Gastroesophageal sphincter (tissue), 4 donors: Measurements from ENCODE around the gene UNC13B. TPM values are rescaled to one million over a fixed set of nuclear protein-coding genes. Genes with fewer than 3 reads are reported as not detected.

ENCODE experiments used
- ATAC-seq: fragments of 150-250 bp; one replicate; pipeline ENCODE4 v1.9.1; 2016; ENCODE audit warnings: mild to moderate bottlenecking, moderate library complexity
- H3K27ac ChIP-seq, 4 donors: fragments of 200-600 bp; sonication (generic) in 3 of 4; 1 replicate in 3 of 4; 2 replicates in 1 of 4; pipeline ENCODE4 v1.5.1; 2016 to 2019
- H3K27me3 ChIP-seq: fragments of 200-600 bp; sonication (generic); one replicate; pipeline ENCODE4 v1.5.1; 2019
- H3K36me3 ChIP-seq, 2 donors: fragments of 200-600 bp; sonication (generic); one replicate each; pipeline ENCODE4 v1.5.1; 2019; ENCODE audit warnings: control low read depth in 1 of 2
- H3K4me1 ChIP-seq, 3 donors: fragments of 200-600 bp; sonication (generic); 1 replicate in 2 of 3; 2 replicates in 1 of 3; pipeline ENCODE4 v1.5.1; 2016 to 2019; ENCODE audit warnings: control low read depth in 2 of 3
- H3K4me3 ChIP-seq, 2 donors: fragments of 200-600 bp; sonication (generic); one replicate each; pipeline ENCODE4 v1.5.1; 2019; ENCODE audit warnings: mild to moderate bottlenecking in 1 of 2, moderate library complexity in 1 of 2
- H3K9me3 ChIP-seq, 3 donors: fragments of 200-600 bp; sonication (generic); one replicate each; pipeline ENCODE4 v1.5.1; 2017 to 2019; ENCODE audit warnings: control low read depth in 2 of 3
- CTCF ChIP-seq, 4 experiments: fragments of 200-600 bp in 2 of 4; fragments of 450-650 bp in 2 of 4; sonication (generic) in 1 of 4; IDR thresholded peaks; one replicate each; pipeline ENCODE4 v1.5.1; 2017 to 2019; ENCODE audit warnings: antibody characterized with exemption in 4 of 4, mild to moderate bottlenecking in 2 of 4, moderate library complexity in 2 of 4
- EP300 ChIP-seq: sonication (generic); formaldehyde crosslinking; IDR thresholded peaks from one replicate; pipeline ENCODE4 v1.6.1; 2017; ENCODE audit warnings: antibody characterized with exemption, mild to moderate bottlenecking
- POLR2A ChIP-seq, 2 donors: fragments of 450-650 bp; IDR thresholded peaks; one replicate each; pipeline ENCODE4 v1.6.1; 2017; ENCODE audit warnings: antibody characterized with exemption in 2 of 2, mild to moderate bottlenecking in 2 of 2, moderate library complexity in 1 of 2
- POLR2AphosphoS5 ChIP-seq: sonication (generic); formaldehyde crosslinking; IDR thresholded peaks from one replicate; pipeline ENCODE4 v1.6.1; 2017; ENCODE audit warnings: antibody characterized with exemption
- WGBS, 2 donors: methylation state at CpG; one replicate each; pipeline ENCODE4 v1.1.5; 2018; ENCODE audit warnings: low coverage in 1 of 2; 5-methylcytosine and 5-hydroxymethylcytosine counted together
- total RNA-seq, 4 donors: library from RNA; depleted of rRNA; stranded (reverse); fragments of >200 nt; gene quantifications; one replicate each; pipeline ENCODE4 v1.1.0, GENCODE V29; 2016

Gene UNC13B
- total RNA-seq, 4 donors from 2014 or later = 21.3 to 35.3 (median 31.7) TPM

- Histone ChIP-seq H3K27me3 (no peaks in the 10 kb centered on the region), H3K4me1 (peaks cover 0 to 19% (median 4%) of the 10 kb centered on the region in 3 donors), H3K27ac (peak overlapping the region in 2 of 4 donors; percentile 55 to 59), H3K4me3 (peak overlapping the region in 1 of 2 donors; percentile 23), H3K36me3 (peaks cover 0 to 16% of the 10 kb centered on the region in 2 donors), H3K9me3 (no peaks in the 10 kb centered on the region)
- 0 to 12% methylated on average over 4 to 5 of the region's 5 CpGs for WGBS, 2 donors
- ATAC-seq = peak; percentile 74
- TF ChIP-seq POLR2AphosphoS5 (peak; percentile 50), POLR2A (IDR thresholded peaks at IDR 0.05) (no peak)
Measured at GRCh38 chr9:35341585-35341984, 179.8 kb downstream of the UNC13B start.

- WGBS, 2 donors = 58 to 65% methylated on average over 4 of the region's 4 CpGs
- Histone ChIP-seq H3K36me3 (peaks cover 0 to 22% of the 10 kb centered on the region in 2 donors), H3K27ac (peak overlapping the region in 1 of 4 donors; percentile 59), H3K9me3 (no peaks in the 10 kb centered on the region), H3K4me3 (peak overlapping the region in 1 of 2 donors; percentile 23), H3K27me3 (no peaks in the 10 kb centered on the region), H3K4me1 (peaks cover 0 to 19% (median 4%) of the 10 kb centered on the region in 3 donors)
- ATAC-seq = no peak
- TF ChIP-seq POLR2A (IDR thresholded peaks at IDR 0.05) (no peak), POLR2AphosphoS5 (no peak), CTCF (IDR thresholded peaks at IDR 0.05) (no peak), EP300 (no peak)
Measured at GRCh38 chr9:35342221-35342958, 180.6 kb downstream of the UNC13B start.

GRCh38 chr9:35348109-35348508 lies 186.3 kb downstream of the UNC13B start:
- no peak overlapping the region for H3K4me3 ChIP-seq
- peaks cover 0 to 17% of the 10 kb centered on the region in 2 donors for H3K36me3 ChIP-seq
- no peaks in the 10 kb centered on the region for H3K27me3 ChIP-seq
- H3K27ac ChIP-seq = no peak overlapping the region
- H3K4me1 ChIP-seq = peaks cover 0 to 18% (median 0%) of the 10 kb centered on the region in 3 donors
- WGBS, 2 donors = 85 to 89% methylated on average over 5 of the region's 5 CpGs
- no peaks in the 10 kb centered on the region for H3K9me3 ChIP-seq
- no peak for ATAC-seq
- TF ChIP-seq EP300 (no peak), POLR2AphosphoS5 (no peak), CTCF (IDR thresholded peaks at IDR 0.05) (no peak), POLR2A (IDR thresholded peaks at IDR 0.05) (no peak)

GRCh38 chr9:35349287-35349990 lies 187.6 kb downstream of the UNC13B start:
- Histone ChIP-seq H3K27me3 (no peaks in the 10 kb centered on the region), H3K4me1 (peaks cover 0 to 18% (median 0%) of the 10 kb centered on the region in 3 donors), H3K4me3 (no peak overlapping the region), H3K36me3 (peaks cover 0 to 22% of the 10 kb centered on the region in 2 donors), H3K27ac (no peak overlapping the region), H3K9me3 (no peaks in the 10 kb centered on the region)
- TF ChIP-seq POLR2A (IDR thresholded peaks at IDR 0.05) = no peak
- no peak for TF ChIP-seq EP300
- TF ChIP-seq CTCF (IDR thresholded peaks at IDR 0.05) = no peak
- TF ChIP-seq POLR2AphosphoS5 = no peak
- 58 to 100% methylated on average over 3 of the region's 3 CpGs for WGBS, 2 donors
- no peak for ATAC-seq

- Histone ChIP-seq H3K27me3 (no peaks in the 10 kb centered on the region), H3K9me3 (no peaks in the 10 kb centered on the region), H3K4me3 (no peak overlapping the region), H3K27ac (peak overlapping the region in 1 of 4 donors; percentile 26), H3K4me1 (peaks cover 0 to 18% (median 0%) of the 10 kb centered on the region in 3 donors), H3K36me3 (peaks cover 0 to 22% of the 10 kb centered on the region in 2 donors)
- no CpG with 5 or more reads among the region's 1 CpG for WGBS, 2 donors
- no peak for ATAC-seq
- no peak for TF ChIP-seq CTCF (IDR thresholded peaks at IDR 0.05)
- no peak for TF ChIP-seq EP300
- no peak for TF ChIP-seq POLR2AphosphoS5
- no peak for TF ChIP-seq POLR2A (IDR thresholded peaks at IDR 0.05)
Measured at GRCh38 chr9:35350212-35350611, 188.4 kb downstream of the UNC13B start.
